Activated CD4-positive, CD25-positive, alpha-beta regulatory T cell (primary cell): ENCODE data around the gene PTTG1.
A peak's percentile ranks its signal among the peaks of the same experiment; 100 is the strongest.

Experiments
- DNase-seq, 4 experiments: peaks; one replicate each; lab custom pipeline; 2025; lab: John Stamatoyannopoulos, UW

Gene PTTG1

DNA sequence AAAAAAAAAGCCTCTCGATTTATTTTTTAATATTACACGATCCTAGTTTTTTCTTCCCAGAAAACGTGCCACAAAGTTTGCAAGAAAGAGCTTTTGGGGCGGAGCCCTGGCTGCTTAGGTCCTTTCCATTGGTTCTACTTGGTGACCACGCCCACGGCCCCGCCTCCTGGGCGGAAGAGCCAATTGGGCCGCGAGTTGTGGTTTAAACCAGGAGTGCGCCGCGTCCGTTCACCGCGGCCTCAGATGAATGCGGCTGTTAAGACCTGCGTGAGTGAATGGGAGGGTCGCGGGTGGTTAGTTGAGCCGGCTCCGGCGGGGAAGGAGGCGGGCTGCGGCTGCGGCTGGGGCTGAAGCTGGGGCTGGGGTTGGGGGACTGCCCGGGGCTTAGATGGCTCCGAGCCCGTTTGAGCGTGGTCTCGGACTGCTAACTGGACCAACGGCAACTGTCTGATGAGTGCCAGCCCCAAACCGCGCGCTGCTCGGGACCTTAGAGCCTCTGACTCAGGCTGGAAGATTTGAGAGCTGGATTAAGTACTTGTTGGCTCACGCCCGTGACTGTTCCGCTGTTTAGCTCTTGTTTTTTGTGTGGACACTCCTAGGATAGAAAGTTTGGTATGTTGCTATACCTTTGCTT is at the start of gene PTTG1:
TSS of gene PTTG1 (plus strand) at position 231 of the 634 bp plus-strand sequence. CDS start 458 bp downstream, outside the sequence.
- DNase-seq: peak; percentile 76 to 87 (median 80)

DNA sequence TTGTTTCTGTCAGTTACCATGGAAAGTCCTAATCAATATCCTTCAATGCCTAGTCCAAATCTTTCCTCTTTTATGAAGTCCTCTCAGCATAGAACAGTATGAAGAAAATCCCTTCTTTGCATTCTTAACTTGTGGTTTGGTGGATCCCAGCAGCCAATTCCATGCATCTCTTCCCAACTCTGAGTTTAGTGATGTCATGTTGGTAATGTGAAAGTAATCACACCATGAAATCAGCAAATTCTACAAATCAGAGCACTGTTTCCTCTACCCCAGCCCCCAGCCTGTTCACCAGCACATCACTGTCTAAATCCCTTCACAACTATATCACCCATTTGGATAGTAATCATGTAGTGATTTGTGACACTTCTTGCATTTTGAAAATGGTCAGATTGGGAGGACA is 46.5 kb upstream of the PTTG1 start:
- DNase-seq: no peak

DNA sequence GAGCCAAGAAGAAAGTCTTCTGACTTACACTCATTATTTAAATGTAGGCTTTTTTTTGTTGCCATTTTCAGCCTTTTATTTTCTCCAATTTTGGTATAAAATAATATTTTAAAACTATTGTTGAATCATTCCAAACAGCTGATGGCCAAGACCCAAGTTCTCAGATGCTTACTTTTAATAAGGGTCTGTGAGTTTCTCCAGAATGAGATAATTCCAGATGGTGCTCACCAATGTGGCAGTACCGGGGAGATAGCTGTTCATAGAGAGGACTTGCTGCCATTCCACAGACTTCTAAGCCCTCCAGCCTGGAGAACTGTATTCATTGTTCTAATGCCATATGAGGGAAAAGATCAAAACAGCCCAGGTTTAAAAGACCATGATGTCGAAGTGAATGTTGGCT is 46.0 kb upstream of the PTTG1 start:
- no peak for DNase-seq

DNA sequence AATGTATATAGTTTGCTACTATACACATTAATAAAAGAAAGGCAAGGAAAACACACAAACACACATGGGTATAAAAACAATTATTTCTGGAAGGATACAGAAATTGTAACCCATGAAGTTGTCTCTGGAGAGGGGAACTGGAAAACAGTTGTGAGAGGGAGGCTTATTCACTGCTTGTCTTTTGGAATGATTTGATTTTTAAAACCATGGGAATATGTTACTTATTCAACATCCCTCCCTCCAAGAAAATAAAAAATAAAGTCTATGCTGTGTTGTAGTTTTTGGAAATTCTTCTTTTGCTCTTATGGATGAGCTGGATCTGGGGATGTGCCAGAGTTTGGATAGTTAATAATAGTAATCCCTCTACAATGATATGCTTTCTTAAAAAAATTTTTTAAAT is 45.2 kb upstream of the PTTG1 start:
- no peak for DNase-seq

DNA sequence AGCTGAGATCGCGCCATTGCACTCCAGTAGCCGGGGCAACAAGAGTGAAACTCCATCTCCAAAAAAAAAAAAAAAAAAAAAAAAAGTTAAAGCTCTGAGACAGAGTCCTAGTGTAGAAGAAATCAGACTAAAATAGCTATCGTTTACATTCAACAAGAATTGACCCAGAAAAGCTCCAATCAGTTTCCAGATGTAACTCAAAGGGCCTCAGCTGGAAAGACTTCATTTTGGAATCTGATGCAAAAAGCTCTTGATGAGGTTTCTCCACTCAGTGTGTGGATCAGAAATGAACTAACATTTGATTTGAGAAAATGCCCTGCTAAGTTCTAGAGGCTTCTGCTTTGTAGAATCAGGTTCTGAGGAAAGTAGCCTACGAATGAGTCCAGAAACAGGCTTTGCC is 44.0 kb upstream of the PTTG1 start:
- no peak for DNase-seq

DNA sequence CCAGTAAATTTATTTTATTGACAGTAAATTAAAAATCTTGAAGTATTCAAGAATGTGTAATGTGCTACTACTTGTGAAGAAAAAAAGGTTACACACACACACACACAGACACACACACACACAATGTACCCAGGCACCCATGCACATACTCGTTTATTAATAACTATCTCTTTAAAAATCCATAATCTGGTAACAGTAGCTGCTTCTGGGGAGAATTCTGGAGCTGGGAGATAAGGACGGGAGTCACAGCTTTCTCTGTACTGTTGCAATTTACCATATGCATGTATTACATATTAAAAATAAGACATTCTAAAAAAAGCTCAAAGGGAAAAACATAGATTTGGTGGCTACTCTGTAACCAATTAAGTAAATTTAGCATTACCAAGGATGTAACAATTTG is 43.3 kb upstream of the PTTG1 start:
- DNase-seq: no peak

DNA sequence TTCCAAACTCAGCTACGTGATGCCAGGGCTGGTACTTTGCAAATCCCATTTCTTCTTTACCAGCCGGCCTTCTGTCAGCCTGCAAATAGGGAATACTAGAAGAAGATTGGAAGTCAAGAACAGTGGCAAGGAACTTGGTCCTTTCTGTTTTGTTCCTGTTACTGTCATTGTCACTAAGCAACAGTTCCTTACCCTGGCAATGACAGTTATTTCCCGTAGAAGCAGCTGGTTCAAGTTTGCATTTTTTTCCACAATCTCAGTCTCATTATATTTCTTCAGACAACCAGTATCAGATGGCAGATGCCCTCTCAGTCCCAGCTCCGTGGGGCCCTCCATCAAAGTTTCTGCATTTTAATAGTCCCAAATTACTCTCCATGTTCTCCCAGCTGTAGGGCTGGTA is 42.1 kb upstream of the PTTG1 start:
- no peak for DNase-seq

DNA sequence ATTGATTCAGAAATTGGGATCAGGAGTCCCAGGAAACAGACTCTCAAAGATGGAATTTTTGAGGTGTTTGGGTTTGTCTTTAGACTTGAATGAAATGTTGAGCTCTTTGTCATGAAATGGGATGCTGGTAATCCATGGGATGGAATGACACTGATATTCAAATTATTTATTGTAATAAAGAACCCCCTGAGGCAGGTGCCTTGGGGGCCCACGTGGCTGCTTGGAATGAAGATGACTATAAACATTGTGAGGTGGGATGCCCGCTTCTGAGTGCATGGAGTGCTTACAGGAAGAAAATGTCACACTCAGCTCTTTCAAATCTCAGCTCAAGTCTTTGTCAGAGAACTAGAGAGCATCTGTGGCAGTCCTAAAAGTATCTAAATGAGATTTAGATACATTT is 41.6 kb upstream of the PTTG1 start:
- DNase-seq: no peak

DNA sequence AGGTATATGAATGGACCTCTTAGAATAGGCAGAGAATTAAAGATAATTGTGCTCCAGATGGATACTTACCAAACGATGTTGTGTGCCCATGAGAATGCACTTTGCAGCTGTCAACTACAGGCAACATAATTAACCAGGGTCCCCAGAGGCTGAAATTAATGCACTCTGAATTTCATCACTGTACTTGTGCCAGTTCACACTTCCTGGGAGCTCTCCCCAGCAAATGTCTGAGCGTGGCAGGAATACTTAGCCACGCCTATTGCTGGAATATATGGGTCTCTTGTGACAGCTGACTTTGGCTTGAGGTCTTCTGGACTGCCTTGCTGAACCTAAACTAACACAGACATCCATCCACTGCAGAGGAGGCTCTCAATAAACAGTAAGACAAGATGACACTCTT is 39.3 kb upstream of the PTTG1 start:
- DNase-seq: no peak

DNA sequence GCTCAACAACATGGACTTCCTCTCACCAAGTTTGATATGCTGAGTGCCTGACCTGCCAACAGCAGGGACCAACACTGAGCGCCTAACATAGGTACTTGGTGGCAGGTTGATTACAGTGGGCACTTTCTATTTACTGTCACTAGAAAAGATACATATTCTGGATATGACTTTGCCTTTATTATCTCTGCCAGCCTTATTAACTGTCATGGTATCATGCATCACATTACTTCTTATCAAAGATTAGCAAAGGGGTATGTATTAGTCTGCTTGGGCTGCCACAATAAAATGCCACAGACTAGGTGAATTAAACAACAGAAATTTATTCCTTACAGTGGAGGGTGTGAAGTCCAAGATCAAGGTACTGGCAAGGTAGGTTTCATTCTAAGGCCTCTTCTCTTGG is 37.0 kb upstream of the PTTG1 start:
- no peak for DNase-seq

DNA sequence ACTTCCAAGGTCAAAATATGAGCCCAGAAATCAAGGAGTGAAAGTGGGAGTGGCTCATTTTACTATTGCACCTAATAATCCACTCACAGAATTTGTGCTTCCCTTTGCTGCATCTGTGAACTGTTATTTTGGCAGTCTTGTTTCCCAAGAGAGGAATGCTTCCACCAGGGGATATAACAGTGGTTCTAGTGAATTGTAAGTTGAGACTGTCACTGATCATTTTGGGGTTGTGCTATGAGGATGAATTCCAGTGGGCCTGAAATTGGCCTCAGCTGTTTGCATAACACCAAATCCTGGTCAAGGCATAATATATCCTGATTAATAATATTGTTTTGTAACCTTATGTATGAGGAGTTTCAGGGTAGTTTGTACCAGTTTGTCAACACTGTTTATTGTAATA is 36.2 kb upstream of the PTTG1 start:
- no peak for DNase-seq

DNA sequence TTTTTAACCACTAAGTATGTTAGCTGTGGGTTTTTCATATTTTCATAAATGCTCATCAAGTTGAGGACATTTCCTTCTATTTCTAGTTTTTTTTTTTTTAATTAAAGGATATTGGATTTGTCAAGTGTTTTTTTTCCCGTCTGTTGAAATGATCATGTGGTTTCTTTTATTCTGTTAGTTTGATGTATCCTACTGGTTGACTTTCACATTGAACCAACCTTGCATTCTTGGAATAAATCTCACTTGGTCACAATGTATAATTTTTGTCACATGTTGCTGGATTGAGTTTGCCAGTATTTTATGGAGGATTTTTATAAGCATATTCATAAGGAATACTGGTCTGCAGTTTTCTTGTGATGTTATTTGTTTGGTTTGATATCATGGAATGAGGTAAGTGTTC is 34.2 kb upstream of the PTTG1 start:
- DNase-seq: no peak

DNA sequence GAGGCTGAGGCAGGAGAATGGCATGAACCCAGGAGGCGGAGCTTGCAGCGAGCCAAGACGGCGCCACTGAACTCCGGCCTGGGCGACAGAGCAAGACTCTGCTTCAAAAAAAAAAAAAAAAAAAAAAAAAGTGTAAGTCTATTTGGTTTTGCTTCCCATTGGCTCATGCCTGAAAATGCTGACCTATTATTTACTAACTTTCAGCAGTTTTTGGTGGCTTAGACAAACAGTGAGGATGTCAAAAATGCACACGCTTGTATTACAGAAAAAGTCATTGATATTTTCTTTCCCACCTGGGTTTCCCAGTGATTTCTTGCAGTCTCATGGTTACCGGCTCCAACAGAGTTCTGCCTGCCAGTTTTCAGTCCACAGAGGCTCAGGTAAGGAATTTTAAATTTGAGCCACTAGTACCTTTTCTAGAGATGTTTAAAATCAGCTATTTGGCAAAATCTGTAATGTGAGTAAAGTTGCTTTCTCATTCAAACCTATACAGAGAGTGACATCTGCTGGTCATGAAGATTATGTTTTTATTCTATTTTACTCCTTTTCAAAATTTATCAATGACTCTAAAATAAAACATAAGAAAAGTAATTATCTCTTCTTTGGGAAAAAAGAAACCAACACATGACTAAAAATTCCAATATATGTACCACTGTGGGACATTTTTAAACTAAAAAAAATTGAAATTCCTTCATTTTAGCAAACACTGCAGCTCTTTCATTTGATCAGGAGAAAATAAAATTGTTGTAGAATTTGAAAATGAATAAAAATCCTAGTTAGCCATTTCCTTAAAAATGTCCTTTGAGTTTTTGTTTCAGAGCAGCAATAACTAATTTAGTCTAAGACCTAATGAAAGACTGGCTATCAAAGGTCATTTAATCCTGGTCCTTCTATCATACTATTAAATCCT is 30.6 kb upstream of the PTTG1 start:
- no peak for DNase-seq

DNA sequence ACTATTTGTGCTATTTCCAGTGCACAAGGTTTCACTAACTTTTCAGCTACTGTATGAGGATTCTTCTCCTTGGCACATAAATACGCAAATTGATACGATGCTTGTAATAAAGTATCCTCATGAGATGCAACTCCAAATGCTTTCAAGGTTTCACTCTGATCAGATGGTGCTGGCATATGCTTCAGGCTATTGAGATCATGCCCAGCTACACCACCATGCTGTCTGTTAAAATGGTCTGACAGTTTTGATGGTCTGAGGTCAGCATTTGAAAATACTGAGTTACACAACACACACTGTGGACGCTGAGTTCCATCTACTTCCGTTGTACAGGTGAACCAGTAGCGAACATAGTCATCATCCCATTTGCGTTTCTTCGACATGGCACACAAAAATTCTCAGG is 26.5 kb upstream of the PTTG1 start:
- no peak for DNase-seq

DNA sequence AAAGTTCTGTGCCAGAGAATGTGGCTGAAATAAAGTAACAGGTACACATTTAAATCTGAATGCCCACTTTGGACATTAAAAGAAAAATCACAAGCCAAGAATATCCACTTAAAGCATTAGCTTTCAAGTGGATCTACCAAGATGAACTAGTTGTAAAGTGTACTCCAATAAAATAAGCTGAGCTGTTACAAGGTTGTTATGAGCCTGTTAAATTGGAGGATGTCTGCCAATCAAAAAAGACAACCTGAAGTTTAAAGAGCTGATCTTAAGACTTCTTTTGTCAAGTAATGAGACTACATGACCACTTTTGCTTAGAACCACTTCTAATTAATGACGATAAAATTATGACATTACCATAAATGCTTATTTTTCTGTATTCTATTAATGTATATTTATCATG is 24.2 kb upstream of the PTTG1 start:
- DNase-seq: no peak

DNA sequence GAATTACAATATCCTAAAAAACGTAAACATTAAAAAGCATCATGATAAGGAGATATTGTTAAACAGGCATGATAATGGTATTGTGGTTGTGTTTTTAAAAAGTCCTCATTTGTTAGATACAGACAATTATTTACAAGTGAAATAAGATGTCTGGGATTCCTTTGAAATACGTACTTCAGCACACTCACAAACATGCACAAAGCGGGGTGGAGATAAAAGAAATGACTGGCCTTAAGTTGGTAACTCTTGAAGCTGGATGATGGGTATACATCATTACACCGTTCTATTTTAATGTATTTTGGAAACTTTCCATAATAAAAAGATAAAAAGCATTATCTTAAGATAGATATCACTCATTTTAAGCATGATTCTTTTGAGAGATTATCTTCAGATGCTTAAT is 22.8 kb upstream of the PTTG1 start:
- no peak for DNase-seq

DNA sequence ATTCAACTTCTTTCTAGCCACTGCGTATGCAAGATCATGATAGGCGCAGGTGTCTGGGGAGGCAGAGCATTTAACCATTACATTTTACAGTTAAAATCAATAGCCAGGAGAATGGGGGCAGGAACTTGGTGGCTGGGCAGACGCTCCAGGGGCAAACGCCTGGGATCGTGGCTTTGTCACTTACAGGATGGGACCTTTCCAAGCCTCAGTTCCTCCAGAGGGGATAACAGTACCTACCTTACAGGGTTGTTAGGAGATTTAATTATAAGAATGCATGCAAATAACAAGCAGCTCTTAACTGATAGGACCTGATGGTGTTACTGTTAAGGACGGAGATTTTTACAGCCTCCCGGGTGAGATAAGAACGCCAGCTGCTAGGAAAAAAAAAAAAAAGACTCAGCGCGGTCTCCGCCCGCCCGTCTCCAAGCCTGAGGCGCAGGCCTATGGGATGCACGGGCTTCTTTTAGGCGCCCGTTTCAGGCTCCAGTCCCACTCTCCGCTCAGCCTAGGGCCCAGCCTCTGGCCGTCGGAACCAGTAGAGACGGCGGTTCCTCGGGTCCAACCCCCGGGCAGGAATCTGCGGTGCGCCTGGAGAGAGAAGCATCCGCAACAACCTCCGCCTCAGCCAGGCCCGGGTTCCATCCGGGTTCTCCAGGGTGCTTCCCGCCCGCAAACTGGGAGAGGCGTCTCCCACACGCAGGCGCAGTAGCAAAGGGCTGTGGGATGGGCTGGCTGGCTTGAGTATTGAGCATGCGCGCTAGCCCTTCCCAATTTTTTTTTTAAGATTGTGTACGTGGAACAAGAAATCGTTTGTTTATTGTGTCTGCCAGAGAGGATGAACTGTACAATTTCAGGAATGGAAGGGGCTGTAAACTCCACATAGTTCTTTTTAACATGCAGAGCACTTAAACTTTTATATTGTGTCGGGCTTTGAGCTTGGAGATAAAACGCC is 22.0 kb upstream of the PTTG1 start, which contains the start of gene FAM200C:
TSS of gene FAM200C (minus strand) at position 653 of the 952 bp plus-strand sequence. CDS start 4,564 bp downstream, outside the sequence.
- DNase-seq: peak; percentile 3 to 21 (median 16)

DNA sequence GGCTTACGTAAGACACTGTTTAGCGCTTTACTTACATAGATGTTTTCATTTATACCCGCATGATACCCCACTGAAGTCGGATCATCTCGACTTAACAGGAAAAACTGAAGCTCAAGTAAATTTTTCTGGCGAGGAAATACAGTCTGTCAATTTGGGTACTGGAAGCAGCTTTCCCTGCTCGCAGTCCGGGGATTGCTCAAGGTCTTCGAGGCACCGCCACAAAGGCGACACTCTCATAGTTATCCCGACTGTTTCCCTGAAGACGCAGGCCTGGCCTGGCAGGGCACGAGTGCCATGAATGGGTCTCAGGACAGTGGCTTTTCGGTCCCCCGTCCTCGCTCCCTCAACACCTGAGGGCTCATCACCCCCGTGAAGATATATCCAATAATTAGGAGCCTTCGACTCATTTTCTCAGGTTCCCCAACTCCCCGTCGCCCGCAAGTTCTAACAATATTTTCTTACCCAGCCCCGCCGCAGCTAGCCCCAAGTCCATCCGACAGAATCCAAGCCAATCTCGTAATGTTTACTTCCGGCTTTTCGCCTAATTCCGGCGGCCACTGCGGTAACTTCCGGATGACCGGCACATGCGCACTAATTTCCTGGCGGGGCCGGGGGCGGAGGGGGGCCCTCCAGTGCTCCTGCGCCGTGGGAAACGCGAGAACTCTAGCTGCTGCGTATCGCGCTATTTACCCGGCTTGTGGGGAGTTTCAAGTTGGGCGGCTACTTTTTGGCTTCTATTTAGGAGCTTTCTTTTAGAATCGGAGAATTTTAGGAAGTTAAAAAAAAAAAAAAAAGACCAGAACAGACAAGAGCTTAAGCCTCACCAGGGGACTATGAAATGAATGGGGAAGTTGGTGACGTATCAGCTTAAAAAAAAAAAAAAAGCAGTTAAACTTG is 2.8 kb upstream of the PTTG1 start, which contains the start of gene SLU7:
TSS of gene SLU7 (minus strand) at position 521 of the 897 bp plus-strand sequence. CDS start 3,787 bp downstream, outside the sequence.
- DNase-seq: peak; percentile 79 to 88 (median 85)

DNA sequence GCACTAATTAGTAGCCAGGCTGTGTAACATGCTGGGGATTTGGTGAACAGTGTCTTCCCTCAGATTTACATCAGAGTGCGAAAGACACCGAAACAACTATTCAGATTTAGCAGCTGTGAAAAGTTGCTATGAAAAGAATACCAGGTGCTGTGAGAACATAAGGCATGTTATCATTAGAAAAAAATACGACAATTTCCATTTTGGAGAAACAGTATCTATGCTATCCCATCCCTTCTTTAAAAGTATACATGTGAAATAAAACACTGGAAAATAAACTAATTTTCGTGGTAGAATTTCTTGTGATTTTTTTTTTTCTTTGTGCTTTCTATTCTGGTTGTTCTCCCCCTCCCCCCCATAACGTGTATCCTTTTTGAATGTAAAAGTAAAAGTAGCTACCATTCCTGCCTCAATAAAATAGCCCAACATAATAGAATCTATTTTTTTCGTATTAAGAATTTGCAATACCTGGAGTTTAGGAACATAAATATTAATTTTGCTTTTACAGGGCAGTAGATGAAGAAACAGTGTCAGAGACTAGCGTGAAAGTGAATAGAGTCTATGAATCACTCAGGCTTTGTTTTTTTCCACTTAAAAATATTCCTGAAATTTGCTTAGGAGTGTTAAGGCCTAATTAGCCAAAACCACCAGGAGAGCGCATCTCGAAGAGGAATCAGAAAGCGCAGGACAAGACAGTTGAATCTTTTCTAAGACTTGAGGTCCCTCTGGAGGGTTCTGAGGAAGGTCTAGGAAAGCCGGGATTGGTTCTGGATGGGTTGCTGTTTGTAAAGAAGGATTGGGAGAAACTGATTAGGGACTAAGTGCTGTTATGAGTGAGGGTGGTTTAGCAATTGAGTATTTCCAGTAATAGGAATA is 2.0 kb upstream of the PTTG1 start:
- DNase-seq: no peak

DNA sequence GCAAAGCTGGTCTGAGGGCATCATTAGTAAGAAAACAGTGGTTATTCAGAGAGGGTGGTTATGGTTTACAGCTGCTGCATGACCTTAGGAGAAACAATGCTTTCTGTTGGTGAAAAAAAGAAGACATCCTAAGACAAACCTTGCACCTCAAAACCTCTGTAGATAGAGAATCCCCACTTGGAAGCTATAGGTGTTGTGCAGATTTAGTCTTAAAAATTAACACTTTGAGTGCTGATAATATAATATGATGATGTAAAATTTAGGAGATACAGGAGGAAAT is 1.4 kb upstream of the PTTG1 start:
- no peak for DNase-seq
